ENCODE data around the gene PLA2R1.

DNA sequence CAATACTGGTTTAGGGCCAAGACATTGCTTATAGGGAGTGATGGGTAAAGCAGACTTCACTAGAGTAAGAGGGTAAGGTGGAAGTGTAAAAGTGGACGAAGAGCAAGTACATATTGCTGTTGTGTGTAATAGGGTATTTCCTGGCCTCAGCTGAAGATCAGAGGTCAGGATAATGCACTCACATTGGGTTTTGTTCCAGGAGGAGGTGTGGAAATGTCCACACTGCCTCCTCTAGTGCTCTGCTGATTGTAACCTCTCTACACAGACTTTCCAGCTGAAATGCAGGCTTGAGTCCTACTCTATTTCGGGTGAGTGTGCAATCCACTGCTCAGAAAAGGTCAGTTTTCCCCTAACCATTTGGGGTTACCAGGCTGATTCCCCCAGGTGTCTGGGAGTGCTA lies 41.7 kb upstream of the PLA2R1 start:
- TF ChIP-seq, protein P1, sequence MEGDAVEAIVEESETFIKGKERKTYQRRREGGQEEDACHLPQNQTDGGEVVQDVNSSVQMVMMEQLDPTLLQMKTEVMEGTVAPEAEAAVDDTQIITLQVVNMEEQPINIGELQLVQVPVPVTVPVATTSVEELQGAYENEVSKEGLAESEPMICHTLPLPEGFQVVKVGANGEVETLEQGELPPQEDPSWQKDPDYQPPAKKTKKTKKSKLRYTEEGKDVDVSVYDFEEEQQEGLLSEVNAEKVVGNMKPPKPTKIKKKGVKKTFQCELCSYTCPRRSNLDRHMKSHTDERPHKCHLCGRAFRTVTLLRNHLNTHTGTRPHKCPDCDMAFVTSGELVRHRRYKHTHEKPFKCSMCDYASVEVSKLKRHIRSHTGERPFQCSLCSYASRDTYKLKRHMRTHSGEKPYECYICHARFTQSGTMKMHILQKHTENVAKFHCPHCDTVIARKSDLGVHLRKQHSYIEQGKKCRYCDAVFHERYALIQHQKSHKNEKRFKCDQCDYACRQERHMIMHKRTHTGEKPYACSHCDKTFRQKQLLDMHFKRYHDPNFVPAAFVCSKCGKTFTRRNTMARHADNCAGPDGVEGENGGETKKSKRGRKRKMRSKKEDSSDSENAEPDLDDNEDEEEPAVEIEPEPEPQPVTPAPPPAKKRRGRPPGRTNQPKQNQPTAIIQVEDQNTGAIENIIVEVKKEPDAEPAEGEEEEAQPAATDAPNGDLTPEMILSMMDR (IDR thresholded peaks at IDR 0.05; ENCODE audit: low read depth, low read length), result no peak
- no peak for TF ChIP-seq EZH2phosphoT487 (IDR thresholded peaks at IDR 0.05; ENCODE audit: low read depth)

Data from OCI-LY3 (cell line).